ENCODE data around the gene LRP1-AS.

The LRP1-AS gene

GRCh38 chr12:57177354-57177753 lies 29.9 kb upstream of the LRP1-AS start:
- no peak overlapping the region for H3K4me3 ChIP-seq (ENCODE audit: low read depth, low read length)
- TF ChIP-seq MYC (IDR thresholded peaks at IDR 0.05; ENCODE audit: low read depth, low read length): no peak
- TF ChIP-seq POLR2A (IDR thresholded peaks at IDR 0.05; ENCODE audit: extremely low read depth, insufficient read length): no peak
- TF ChIP-seq MAX (IDR thresholded peaks at IDR 0.05; ENCODE audit: low read depth, low read length): no peak
- TF ChIP-seq CTCF (IDR thresholded peaks at IDR 0.05; ENCODE audit: low read depth, low read length): no peak
- DNase-seq (ENCODE audit: low read depth): no peak

GRCh38 chr12:57176846-57177245 lies 29.4 kb upstream of the LRP1-AS start:
- DNase-seq (ENCODE audit: low read depth): no peak
- no peak for TF ChIP-seq MAX (IDR thresholded peaks at IDR 0.05; ENCODE audit: low read depth, low read length)
- no peak for TF ChIP-seq POLR2A (IDR thresholded peaks at IDR 0.05; ENCODE audit: extremely low read depth, insufficient read length)
- no peak for TF ChIP-seq MYC (IDR thresholded peaks at IDR 0.05; ENCODE audit: low read depth, low read length)
- TF ChIP-seq CTCF (IDR thresholded peaks at IDR 0.05; ENCODE audit: low read depth, low read length): no peak
- H3K4me3 ChIP-seq (ENCODE audit: low read depth, low read length): no peak overlapping the region

GRCh38 chr12:57176139-57176477 lies 28.7 kb upstream of the LRP1-AS start:
- no peak overlapping the region for H3K4me3 ChIP-seq (ENCODE audit: low read depth, low read length)
- TF ChIP-seq MYC (IDR thresholded peaks at IDR 0.05; ENCODE audit: low read depth, low read length) (no peak), POLR2A (IDR thresholded peaks at IDR 0.05; ENCODE audit: extremely low read depth, insufficient read length) (no peak), CTCF (IDR thresholded peaks at IDR 0.05; ENCODE audit: low read depth, low read length) (no peak), MAX (IDR thresholded peaks at IDR 0.05; ENCODE audit: low read depth, low read length) (no peak)
- DNase-seq (ENCODE audit: low read depth): no peak

- no peak for TF ChIP-seq MAX (IDR thresholded peaks at IDR 0.05; ENCODE audit: low read depth, low read length)
- TF ChIP-seq MYC (IDR thresholded peaks at IDR 0.05; ENCODE audit: low read depth, low read length): no peak
- TF ChIP-seq POLR2A (IDR thresholded peaks at IDR 0.05; ENCODE audit: extremely low read depth, insufficient read length): no peak
- peak; percentile 83 for TF ChIP-seq CTCF (IDR thresholded peaks at IDR 0.05; ENCODE audit: low read depth, low read length)
- peak; percentile 85 for DNase-seq (ENCODE audit: low read depth)
- H3K4me3 ChIP-seq (ENCODE audit: low read depth, low read length): no peak overlapping the region
These were observed 28.2 kb upstream of the LRP1-AS start for GRCh38 chr12:57175428-57176138.

GRCh38 chr12:57173683-57174082 lies 26.3 kb upstream of the LRP1-AS start:
- TF ChIP-seq MYC (IDR thresholded peaks at IDR 0.05; ENCODE audit: low read depth, low read length) (no peak), CTCF (IDR thresholded peaks at IDR 0.05; ENCODE audit: low read depth, low read length) (no peak), POLR2A (IDR thresholded peaks at IDR 0.05; ENCODE audit: extremely low read depth, insufficient read length) (no peak), MAX (IDR thresholded peaks at IDR 0.05; ENCODE audit: low read depth, low read length) (no peak)
- no peak overlapping the region for H3K4me3 ChIP-seq (ENCODE audit: low read depth, low read length)
- no peak for DNase-seq (ENCODE audit: low read depth)
